HepG2 (cell line): ENCODE data around the gene MYO5A. TPM values are rescaled to one million over a fixed set of nuclear protein-coding genes. Genes with fewer than 3 reads are reported as not detected.
A peak's percentile ranks its signal among the peaks of the same experiment; 100 is the strongest.

ENCODE experiments used
- ARID5B ChIP-seq: IDR thresholded peaks from 2 replicates; pipeline ENCODE4 v1.4.0; 2020; ENCODE audit warnings: mild to moderate bottlenecking, missing genetic modification reagents
- EP300 ChIP-seq, 3 experiments: sonication (generic) in 1 of 3; formaldehyde crosslinking in 1 of 3; IDR thresholded peaks; 2 replicates each; pipeline versions ENCODE4 v1.5.1 to v1.6.1; 2011 to 2020; ENCODE audit warnings: low read depth in 2 of 3, low read length in 2 of 3, borderline replicate concordance in 1 of 3, improper control_type of control experiment in 1 of 3, mild to moderate bottlenecking in 1 of 3, missing genetic modification reagents in 1 of 3, moderate library complexity in 1 of 3
- GLI4 ChIP-seq: sonication (generic); formaldehyde crosslinking; IDR thresholded peaks from 2 replicates; pipeline ENCODE4 v1.5.1; 2020; ENCODE audit warnings: missing genetic modification reagents, mild to moderate bottlenecking, moderate library complexity, borderline replicate concordance
- GPBP1L1 ChIP-seq: sonication (generic); formaldehyde crosslinking; IDR thresholded peaks from 2 replicates; pipeline ENCODE4 v1.5.0; 2020; ENCODE audit warnings: mild to moderate bottlenecking, missing genetic modification reagents
- IKZF5 ChIP-seq: IDR thresholded peaks from 2 replicates; pipeline ENCODE4 v1.6.1; 2018; ENCODE audit warnings: missing genetic modification reagents, mild to moderate bottlenecking, missing compliant biosample characterization
- MIXL1 ChIP-seq: IDR thresholded peaks from 2 replicates; pipeline ENCODE4 v1.6.1; 2016
- MYPOP ChIP-seq: sonication (generic); formaldehyde crosslinking; IDR thresholded peaks from 2 replicates; pipeline ENCODE4 v1.8.1; 2023; ENCODE audit warnings: mild to moderate bottlenecking, moderate library complexity, missing genetic modification reagents
- PAWR ChIP-seq: sonication (generic); formaldehyde crosslinking; IDR thresholded peaks from 2 replicates; pipeline ENCODE4 v1.4.0; 2020; ENCODE audit warnings: missing genetic modification reagents, mild to moderate bottlenecking, borderline replicate concordance
- REPIN1 ChIP-seq: sonication (generic); formaldehyde crosslinking; IDR thresholded peaks from 2 replicates; pipeline ENCODE4 v1.8.0; 2022; ENCODE audit warnings: missing genetic modification reagents, low read depth, mild to moderate bottlenecking, borderline replicate concordance
- SMAD1 ChIP-seq: sonication (generic); formaldehyde crosslinking; IDR thresholded peaks from 2 replicates; pipeline ENCODE4 v1.4.0; 2020; ENCODE audit warnings: missing genetic modification reagents, low read depth, mild to moderate bottlenecking, borderline replicate concordance
- SNRNP70 ChIP-seq: fragments of 200-400 bp; formaldehyde crosslinking; IDR thresholded peaks from 2 replicates; pipeline ENCODE4 v1.6.1; 2017; ENCODE audit warnings: mild to moderate bottlenecking, low read depth, low read length, moderate library complexity
- TCF7 ChIP-seq: sonication (generic); IDR thresholded peaks from 2 replicates; pipeline ENCODE4 v1.6.1; 2016; ENCODE audit warnings: antibody characterized with exemption, low read depth
- ZBTB38 ChIP-seq: sonication (generic); formaldehyde crosslinking; IDR thresholded peaks from 2 replicates; pipeline ENCODE4 v1.5.1; 2020; ENCODE audit warnings: mild to moderate bottlenecking, missing genetic modification reagents
- ZNF143 ChIP-seq: sonication (generic); formaldehyde crosslinking; IDR thresholded peaks from 2 replicates; pipeline ENCODE4 v1.4.0; 2020; ENCODE audit warnings: missing genetic modification reagents
- ZNF225 ChIP-seq: sonication (generic); formaldehyde crosslinking; IDR thresholded peaks from 2 replicates; pipeline ENCODE4 v1.4.0; 2020; ENCODE audit warnings: mild to moderate bottlenecking, missing genetic modification reagents
- ZNF331 ChIP-seq: sonication (generic); formaldehyde crosslinking; IDR thresholded peaks from 2 replicates; pipeline ENCODE4 v1.4.0; 2020; ENCODE audit warnings: missing genetic modification reagents
- ZNF788 ChIP-seq: sonication (generic); formaldehyde crosslinking; IDR thresholded peaks from 2 replicates; pipeline ENCODE4 v1.5.0; 2020; ENCODE audit warnings: mild to moderate bottlenecking, missing genetic modification reagents, borderline replicate concordance
- ZSCAN21 ChIP-seq: sonication (generic); formaldehyde crosslinking; IDR thresholded peaks from 2 replicates; pipeline ENCODE4 v1.8.0; 2022; ENCODE audit warnings: mild to moderate bottlenecking, missing genetic modification reagents, moderate library complexity, borderline replicate concordance
- polyA plus RNA-seq, 8 experiments: library from polyadenylated mRNA; depleted of rRNA in 3 of 8; stranded (reverse) in 7 of 8; unstranded in 1 of 8; fragments of >200 nt; fragmentation: Illumina TruSeq in 4 of 8; extraction: Trizol in 4 of 8; gene quantifications; 2 replicates each; pipeline versions ENCODE4 v1.2.1 to v1.2.3, GENCODE V29; 2011 to 2016; ENCODE audit warnings: low read depth in 4 of 8, missing spikeins in 1 of 8, mixed read lengths in 1 of 8; ENCODE audit not compliant: insufficient read depth in 1 of 8
- total RNA-seq, 5 experiments: library from RNA; depleted of rRNA; stranded (reverse); fragments of >200 nt; fragmentation: Illumina TruSeq; extraction: Trizol; gene quantifications; 2 replicates each; pipeline ENCODE4 v1.2.3, GENCODE V29; 2016; ENCODE audit warnings: low read depth in 1 of 5

MYO5A gene
- total and polyA plus RNA-seq, 2 of the 13 experiments (the other 11 are each of a cell fraction or from before 2014, with no cell fraction given) = 2.8 to 4.8 TPM

GRCh38 chr15:52281085-52282035 lies 247.3 kb downstream of the MYO5A start (continued):
- TF ChIP-seq MYPOP (CRISPR knock-in tag) (no peak), ZNF143 (no peak; the same call in 1 of the 2 replicates), EP300 (IDR thresholded peaks at IDR 0.05; ENCODE audit: low read depth in 2 of 2, low read length in 2 of 2) (peak in 1 of 2 experiments; percentile 56; a peak in 2 of 4 replicates), EP300 (CRISPR knock-in tag; IDR thresholded peaks at IDR 0.05; ENCODE audit: borderline replicate concordance) (no peak; the same call in 1 of the 2 replicates), SNRNP70 (no peak), ZBTB38 (no peak; the same call in 1 of the 2 replicates), ZNF225 (no peak), GLI4 (CRISPR knock-in tag) (no peak), REPIN1 (no peak; the same call in 1 of the 2 replicates), PAWR (no peak), ZSCAN21 (peak; percentile 51; the same call in 1 of the 2 replicates), ARID5B (peak; percentile 92), ZNF788 (CRISPR knock-in tag) (peak; percentile 60; the same call in 1 of the 2 replicates), MIXL1 (peak; percentile 61; the same call in 1 of the 2 replicates), GPBP1L1 (no peak), IKZF5 (CRISPR knock-in tag) (peak; percentile 72; the same call in 1 of the 2 replicates), SMAD1 (no peak), TCF7 (no peak), ZNF331 (0 out of 2 replicates have a peak, but pooled peaks have one; percentile 8)
